GM21737 (cell line): Measurements from ENCODE around the gene NINJ2.

ENCODE experiments used
- ATAC-seq: cut with Tn5 transposase; IDR thresholded peaks from one replicate; pipeline ENCODE4 v1.9.1; 2021; ENCODE audit warnings: mild to moderate bottlenecking, moderate library complexity; ENCODE audit not compliant: unreplicated experiment

NINJ2 gene

GRCh38 chr12:553216-554000 is 109.8 kb downstream of the NINJ2 start:
- ATAC-seq: no peak

- ATAC-seq: no peak
Observed at GRCh38 chr12:552466-552865, 110.8 kb downstream of the NINJ2 start.

- ATAC-seq: no peak
Observed at GRCh38 chr12:550473-551260, 112.6 kb downstream of the NINJ2 start.

- no peak for ATAC-seq
Observed at GRCh38 chr12:549476-550082, 113.7 kb downstream of the NINJ2 start.

GRCh38 chr12:547883-548470 is 115.3 kb downstream of the NINJ2 start:
- ATAC-seq: no peak

GRCh38 chr12:546920-547845 is 116.1 kb downstream of the NINJ2 start:
- ATAC-seq: no peak

- no peak for ATAC-seq
Observed at GRCh38 chr12:546265-546919, 116.9 kb downstream of the NINJ2 start.

- ATAC-seq: no peak
Observed at GRCh38 chr12:545835-546234, 117.4 kb downstream of the NINJ2 start.

- ATAC-seq: no peak
Observed at GRCh38 chr12:544941-545635, 118.2 kb downstream of the NINJ2 start.

GRCh38 chr12:544142-544541 is 119.1 kb downstream of the NINJ2 start:
- ATAC-seq: no peak

- no peak for ATAC-seq
Observed at GRCh38 chr12:543114-543451, 120.2 kb downstream of the NINJ2 start.

- no peak for ATAC-seq
Observed at GRCh38 chr12:542395-543113, 120.7 kb downstream of the NINJ2 start.

GRCh38 chr12:541676-542324 is 121.4 kb downstream of the NINJ2 start:
- ATAC-seq: no peak

- ATAC-seq: no peak
Observed at GRCh38 chr12:539540-540310, 123.5 kb downstream of the NINJ2 start.

- ATAC-seq: no peak
Observed at GRCh38 chr12:538731-539539, 124.3 kb downstream of the NINJ2 start.

- no peak for ATAC-seq
Observed at GRCh38 chr12:537772-538171, 125.5 kb downstream of the NINJ2 start.
